HEK293T (cell line): ENCODE results near the gene TCHHL1.
A peak's percentile ranks its signal among the peaks of the same experiment; 100 is the strongest.

Experiments used
- CTCF ChIA-PET: fragments of 350-600 bp; formaldehyde crosslinking; extraction: SDS; loops from one replicate; lab custom pipeline; 2021; ENCODE audit warnings: antibody characterized with exemption, inconsistent platforms; lab: Yijun Ruan, JAX
- POLR2A ChIA-PET: fragments of 350-600 bp; formaldehyde crosslinking; extraction: SDS; loops from one replicate; lab custom pipeline; 2020; ENCODE audit warnings: antibody characterized with exemption, inconsistent platforms; lab: Yijun Ruan, JAX
- DNase-seq: peaks from one replicate; pipeline ENCODE4 v3.0.0; 2012; ENCODE audit warnings: mixed read lengths; ENCODE audit errors: extremely low spot score
- ARNT ChIP-seq: fragments of 450-650 bp; IDR thresholded peaks from 2 replicates; pipeline ENCODE4 v1.6.1; 2017; ENCODE audit warnings: mild to moderate bottlenecking
- BHLHE40 ChIP-seq: fragments of 450-650 bp; IDR thresholded peaks from 2 replicates; pipeline ENCODE4 v1.6.1; 2016; ENCODE audit warnings: mild to moderate bottlenecking, moderate library complexity, borderline replicate concordance
- CTBP1 ChIP-seq: fragments of 450-650 bp; IDR thresholded peaks from 2 replicates; pipeline ENCODE4 v1.6.1; 2016; ENCODE audit warnings: borderline replicate concordance
- ELF4 ChIP-seq: fragments of 450-650 bp; IDR thresholded peaks from 2 replicates; pipeline ENCODE4 v1.6.1; 2017; ENCODE audit warnings: antibody characterized with exemption
- FOXA1 ChIP-seq: fragments of 450-650 bp; IDR thresholded peaks from 2 replicates; pipeline ENCODE4 v1.6.1; 2016; ENCODE audit warnings: mild to moderate bottlenecking
- FOXK2 ChIP-seq: fragments of 450-650 bp; IDR thresholded peaks from 2 replicates; pipeline ENCODE4 v1.6.1; 2016; ENCODE audit warnings: mild to moderate bottlenecking
- FOXM1 ChIP-seq: fragments of 450-650 bp; IDR thresholded peaks from 2 replicates; pipeline ENCODE4 v1.6.1; 2017; ENCODE audit warnings: mild to moderate bottlenecking, borderline replicate concordance
- HDGF ChIP-seq: fragments of 450-650 bp; IDR thresholded peaks from 2 replicates; pipeline ENCODE4 v1.6.1; 2017; ENCODE audit warnings: antibody characterized with exemption, borderline replicate concordance
- L3MBTL2 ChIP-seq: fragments of 450-650 bp; conservative IDR thresholded peaks from 2 replicates; pipeline ENCODE4 v1.6.1; 2016; ENCODE audit warnings: mild to moderate bottlenecking
- LEF1 ChIP-seq: fragments of 450-650 bp; IDR thresholded peaks from 2 replicates; pipeline ENCODE4 v1.6.1; 2017; ENCODE audit warnings: mild to moderate bottlenecking, borderline replicate concordance
- NFRKB ChIP-seq: fragments of 450-650 bp; IDR thresholded peaks from 2 replicates; pipeline ENCODE4 v1.6.1; 2016; ENCODE audit warnings: mild to moderate bottlenecking, moderate library complexity
- PKNOX1 ChIP-seq: fragments of 450-650 bp; IDR thresholded peaks from 2 replicates; pipeline ENCODE4 v1.6.1; 2016
- SP1 ChIP-seq: fragments of 450-650 bp; IDR thresholded peaks from 2 replicates; pipeline ENCODE4 v1.6.1; 2017
- SUZ12 ChIP-seq: fragments of 450-650 bp; IDR thresholded peaks from 2 replicates; pipeline ENCODE4 v1.6.1; 2016; ENCODE audit warnings: mild to moderate bottlenecking
- TARDBP ChIP-seq: fragments of 450-650 bp; IDR thresholded peaks from 2 replicates; pipeline ENCODE4 v1.6.1; 2016
- ZNF384 ChIP-seq: fragments of 450-650 bp; IDR thresholded peaks from 2 replicates; pipeline ENCODE4 v1.6.1; 2016

TCHHL1 gene

GRCh38 chr1:152118915-152119314 is 30.1 kb upstream of the TCHHL1 start:
- POLR2A ChIA-PET: no interaction called here
- CTCF ChIA-PET: no interaction called here
- TF ChIP-seq FOXK2 (no peak), HDGF (no peak), CTBP1 (no peak), PKNOX1 (no peak), ZNF384 (no peak), TARDBP (no peak), SP1 (no peak), NFRKB (no peak), ELF4 (no peak), FOXM1 (no peak), L3MBTL2 (no peak), LEF1 (no peak), ARNT (no peak), FOXA1 (no peak), BHLHE40 (no peak)
- DNase-seq: no peak

- TF ChIP-seq ZNF384 (no peak), ARNT (no peak), LEF1 (no peak), SP1 (no peak), ELF4 (no peak), L3MBTL2 (no peak), FOXM1 (no peak), FOXA1 (no peak), FOXK2 (no peak), NFRKB (no peak), SUZ12 (no peak), HDGF (no peak), BHLHE40 (no peak), PKNOX1 (no peak), CTBP1 (no peak), TARDBP (no peak)
- ChIA-PET POLR2A (no interaction called here), CTCF (no interaction called here)
- no peak for DNase-seq
Observed at GRCh38 chr1:152115344-152115743, 26.5 kb upstream of the TCHHL1 start, which contains the start of gene TCHH. Gene TCHH (minus strand): TSS chr1:152115444. CDS start chr1:152114080, 1,364 bp downstream.

DNA sequence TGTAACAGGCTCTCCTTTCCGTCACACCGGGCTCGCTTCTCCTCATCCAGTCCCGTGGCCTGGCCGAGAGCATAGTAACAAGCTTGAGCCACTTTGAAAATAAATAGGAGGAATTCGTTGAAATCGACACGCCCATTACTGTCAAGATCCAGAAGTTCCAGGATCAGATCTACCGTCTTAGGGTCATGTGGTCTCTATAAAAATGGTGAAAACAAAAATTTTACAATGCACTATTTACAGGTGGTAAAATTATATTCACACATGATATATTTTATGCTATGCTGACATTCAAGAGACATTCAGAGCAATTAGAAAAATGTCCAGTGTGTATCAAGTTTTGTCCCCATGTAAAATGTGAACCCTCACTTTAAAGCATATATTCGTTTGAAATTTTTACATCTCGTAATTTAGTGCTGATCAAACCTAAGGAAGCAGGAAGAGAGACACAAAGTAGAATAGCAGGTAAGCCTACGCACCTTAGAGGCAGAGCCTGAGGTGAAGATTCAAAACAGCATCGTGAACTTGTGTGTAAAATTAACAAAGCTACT is 24.1 kb upstream of the TCHHL1 start:
- no peak for DNase-seq
- TF ChIP-seq LEF1 (no peak), CTBP1 (no peak), FOXA1 (no peak), HDGF (no peak), TARDBP (no peak), BHLHE40 (no peak), FOXM1 (no peak), NFRKB (no peak), ARNT (no peak), FOXK2 (no peak), ELF4 (no peak), L3MBTL2 (no peak), PKNOX1 (no peak), SUZ12 (no peak), SP1 (no peak), ZNF384 (no peak)
- ChIA-PET POLR2A (interaction anchor here (0.9 to 1.6 kb wide), 2 partner anchors 119 to 145 kb away, joined by 4 read pairs; partner anchors contain the start of gene S100A10), CTCF (interaction anchor here (0.8 to 1.2 kb wide), 3 partner anchors 13 to 43 kb away, joined by 3 to 4 read pairs (median 3); no protein-coding TSS in a partner anchor)

DNA sequence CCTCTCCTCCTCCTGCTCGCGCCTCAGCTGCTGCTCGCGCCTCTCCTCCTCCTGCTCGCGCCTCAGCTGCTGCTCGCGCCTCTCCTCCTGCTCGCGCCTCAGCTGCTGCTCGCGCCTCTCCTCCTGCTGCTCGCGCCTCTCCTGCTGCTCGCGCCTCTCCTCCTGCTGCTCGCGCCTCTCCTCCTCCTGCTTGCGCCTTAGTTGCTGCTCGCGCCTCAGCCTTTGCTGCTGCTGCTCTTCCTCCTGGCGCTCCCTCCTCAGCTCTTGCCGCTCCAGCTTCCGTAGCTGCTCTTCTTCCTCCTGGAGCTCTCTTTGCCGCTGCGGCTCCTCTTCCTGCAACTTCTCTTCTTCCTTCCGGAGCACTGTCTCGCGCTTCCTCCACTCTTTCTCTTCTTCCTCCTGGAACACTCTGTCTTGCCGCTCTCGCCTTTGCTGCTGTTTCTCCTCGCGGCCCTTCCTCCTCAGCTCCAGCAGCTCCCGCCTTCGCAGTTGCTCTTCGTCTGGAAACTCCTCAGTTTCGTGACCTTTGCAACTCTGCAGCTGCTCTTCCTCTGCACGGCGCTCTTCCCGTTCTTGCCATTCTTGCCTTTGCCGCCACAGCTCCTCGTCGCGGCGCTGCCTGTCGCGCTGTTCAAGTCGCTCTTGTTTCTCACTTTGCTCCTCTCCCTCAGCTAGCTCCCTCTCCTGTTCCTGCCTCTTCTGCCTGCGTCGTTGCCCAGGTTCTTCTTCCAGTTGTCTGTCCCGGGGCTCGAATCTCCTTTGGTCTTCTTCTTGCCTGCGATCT is 23.4 kb upstream of the TCHHL1 start:
- CTCF ChIA-PET: interaction anchor here (0.8 to 2.9 kb wide), 8 partner anchors 13 to 346 kb away, joined by 3 to 10 read pairs (median 4); no protein-coding TSS in a partner anchor
- TF ChIP-seq LEF1 (no peak), ARNT (no peak), ELF4 (no peak), FOXA1 (no peak), FOXK2 (no peak), L3MBTL2 (peak; percentile 72), SUZ12 (no peak)
- POLR2A ChIA-PET: interaction anchor here (0.6 to 1.6 kb wide), 6 partner anchors 75 to 852 kb away, joined by 3 to 4 read pairs (median 4); partner anchors contain the start of genes S100A10 and S100A11
- peak; percentile 46 for DNase-seq

- POLR2A ChIA-PET: interaction anchor here (0.6 to 1.9 kb wide), 7 partner anchors 58 to 851 kb away, joined by 3 to 5 read pairs (median 3); partner anchors contain the start of gene S100A11
- peak; percentile 46 for DNase-seq
- no peak for TF ChIP-seq PKNOX1
- peak; percentile 87 for TF ChIP-seq L3MBTL2
- CTCF ChIA-PET: interaction anchor here (0.8 to 2.9 kb wide), 8 partner anchors 13 to 347 kb away, joined by 3 to 10 read pairs (median 4); no protein-coding TSS in a partner anchor
Observed at GRCh38 chr1:152111515-152111968, 22.7 kb upstream of the TCHHL1 start.
